ENCODE measurements around the gene FTCD. TPM values are rescaled to one million over a fixed set of nuclear protein-coding genes. Genes with fewer than 3 reads are reported as not detected.
A peak's percentile ranks its signal among the peaks of the same experiment; 100 is the strongest.

Gene FTCD
- total and polyA plus RNA-seq, 5 experiments from 2014 or later: 2.1 to 2.2 TPM; not detected in 3

DNA sequence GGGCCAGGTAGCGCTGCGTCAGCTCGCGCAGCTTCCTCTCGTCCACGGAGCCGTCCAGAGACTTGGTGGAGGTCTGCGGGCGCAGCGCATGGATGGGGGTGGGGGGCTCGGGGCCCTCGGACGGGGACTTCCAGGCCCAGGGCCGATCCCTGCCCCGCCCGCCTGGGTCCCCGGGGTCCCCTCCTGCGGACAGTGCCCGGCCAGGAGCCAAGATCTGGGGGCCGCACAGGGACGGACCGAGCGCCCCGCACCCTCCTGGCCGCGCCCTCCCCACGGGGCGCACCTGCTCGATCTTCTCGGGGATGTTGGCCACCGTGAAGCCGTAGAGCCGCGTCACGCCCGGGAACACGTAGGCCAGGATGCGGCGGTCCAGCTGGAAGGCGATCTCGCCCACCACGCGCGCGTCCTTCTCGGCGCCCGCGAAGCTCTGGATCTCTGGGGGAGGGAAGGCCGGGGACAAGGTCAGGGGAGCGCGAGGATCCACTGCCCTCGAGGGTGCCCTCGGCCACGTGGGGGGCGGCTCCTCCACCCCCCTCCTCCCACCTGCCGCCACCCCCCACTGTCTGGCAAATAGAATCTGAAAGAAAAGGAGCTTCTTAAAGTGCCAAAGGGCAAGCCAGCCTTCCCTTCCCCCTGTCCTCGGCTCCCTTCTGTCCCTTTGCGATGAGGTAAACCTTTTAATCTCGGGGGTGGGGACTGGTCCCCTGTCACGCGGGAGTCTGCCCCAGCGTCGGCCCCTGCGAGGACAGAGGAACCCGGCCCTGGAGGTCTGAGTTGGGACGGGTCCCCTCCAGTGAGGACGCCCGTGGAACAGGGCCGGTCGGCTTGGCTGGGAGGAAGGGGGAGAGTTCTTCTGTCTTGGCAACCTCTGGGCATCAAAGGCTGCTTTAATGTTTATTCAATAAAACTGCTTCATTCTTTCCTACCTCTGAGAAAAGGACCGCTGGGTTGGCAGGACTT, 6.5 kb upstream of the FTCD start:
- peak overlapping the region in 1 of 10 donors; percentile 40 for H3K27ac Mint-ChIP-seq
- peaks cover 0 to 10% (median 3%) of the 10 kb centered on the region in 3 donors for H3K36me3 Mint-ChIP-seq
- H3K9me3 Mint-ChIP-seq: no peaks in the 10 kb centered on the region
- H3K27me3 Mint-ChIP-seq: peaks cover 0 to 12% (median 0%) of the 10 kb centered on the region in 5 donors
- POLR2A ChIA-PET: no interaction called here
- no peak for ATAC-seq
- DNase-seq: peak in 1 of 10 donors; percentile 8
- peak overlapping the region in 2 of 10 donors; percentile 38 to 44 for H3K4me3 Mint-ChIP-seq
- H3K4me1 Mint-ChIP-seq: peaks cover 0 to 2% (median 0%) of the 10 kb centered on the region in 4 donors

DNA sequence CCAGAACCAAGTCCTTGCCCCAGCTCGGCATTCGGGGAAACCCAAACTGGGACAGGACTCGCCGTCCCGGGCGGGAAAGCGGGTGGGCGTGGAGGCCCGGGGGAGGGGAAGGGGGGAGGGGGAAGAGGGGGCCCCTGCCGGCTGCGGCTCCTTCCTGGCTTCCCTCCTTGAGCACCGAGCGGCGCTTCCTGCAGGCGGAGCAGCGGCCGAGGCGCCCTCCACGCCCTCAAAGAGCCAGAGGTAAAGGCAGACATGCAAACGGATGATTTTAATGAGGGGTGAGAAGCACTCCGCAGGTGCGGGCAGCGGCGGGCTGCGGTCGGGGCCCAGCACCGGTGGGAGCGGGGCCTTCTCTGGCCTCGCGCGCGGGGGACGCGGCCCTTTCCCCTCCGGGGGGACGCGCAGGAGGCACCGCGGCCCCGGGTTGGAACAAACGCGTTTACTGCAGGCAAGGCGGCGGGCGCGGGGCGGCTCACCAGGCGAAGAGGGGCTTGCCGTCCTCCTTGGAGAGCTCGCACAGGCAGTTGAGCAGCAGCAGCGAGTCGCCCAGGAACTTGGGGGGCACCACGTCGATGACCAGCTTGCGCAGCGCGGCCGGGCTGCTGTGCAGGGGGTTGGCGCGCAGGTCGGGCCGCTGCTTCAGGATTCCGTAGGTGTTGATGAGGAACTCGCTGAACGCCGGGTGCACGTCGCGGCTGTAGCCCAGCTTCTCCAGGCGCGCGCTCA, 5.7 kb upstream of the FTCD start:
- POLR2A ChIA-PET: no interaction called here
- DNase-seq (peak in 3 of 10 donors; percentile 18 to 38 (median 20)), ATAC-seq (peak in 1 of 2 donors; percentile 52)

DNA sequence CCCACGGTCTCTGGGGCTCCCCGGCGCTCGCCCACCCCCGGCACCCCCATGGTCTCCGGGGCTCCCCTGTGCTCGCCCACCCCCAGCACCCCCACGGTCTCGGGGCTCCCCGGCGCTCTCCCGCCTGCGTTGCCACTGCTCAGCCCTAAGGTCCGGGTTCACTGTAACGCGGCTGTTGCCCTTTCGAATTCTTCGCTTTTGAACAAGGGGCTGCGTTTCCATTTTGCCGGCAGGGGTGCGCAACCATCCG, 5.2 kb upstream of the FTCD start:
- ATAC-seq (no peak), DNase-seq (no peak)

More for the DNA sequence above, 5.7 kb upstream of the FTCD start:
- H3K27me3 Mint-ChIP-seq: peaks cover 0 to 12% (median 0%) of the 10 kb centered on the region in 5 donors
- no peak overlapping the region for H3K27ac Mint-ChIP-seq
- peaks cover 0 to 2% (median 0%) of the 10 kb centered on the region in 4 donors for H3K4me1 Mint-ChIP-seq
- H3K36me3 Mint-ChIP-seq: peaks cover 0 to 10% (median 3%) of the 10 kb centered on the region in 3 donors
- H3K9me3 Mint-ChIP-seq: no peaks in the 10 kb centered on the region
- H3K4me3 Mint-ChIP-seq: peak overlapping the region in 3 of 10 donors; percentile 44 to 59 (median 57)

DNA sequence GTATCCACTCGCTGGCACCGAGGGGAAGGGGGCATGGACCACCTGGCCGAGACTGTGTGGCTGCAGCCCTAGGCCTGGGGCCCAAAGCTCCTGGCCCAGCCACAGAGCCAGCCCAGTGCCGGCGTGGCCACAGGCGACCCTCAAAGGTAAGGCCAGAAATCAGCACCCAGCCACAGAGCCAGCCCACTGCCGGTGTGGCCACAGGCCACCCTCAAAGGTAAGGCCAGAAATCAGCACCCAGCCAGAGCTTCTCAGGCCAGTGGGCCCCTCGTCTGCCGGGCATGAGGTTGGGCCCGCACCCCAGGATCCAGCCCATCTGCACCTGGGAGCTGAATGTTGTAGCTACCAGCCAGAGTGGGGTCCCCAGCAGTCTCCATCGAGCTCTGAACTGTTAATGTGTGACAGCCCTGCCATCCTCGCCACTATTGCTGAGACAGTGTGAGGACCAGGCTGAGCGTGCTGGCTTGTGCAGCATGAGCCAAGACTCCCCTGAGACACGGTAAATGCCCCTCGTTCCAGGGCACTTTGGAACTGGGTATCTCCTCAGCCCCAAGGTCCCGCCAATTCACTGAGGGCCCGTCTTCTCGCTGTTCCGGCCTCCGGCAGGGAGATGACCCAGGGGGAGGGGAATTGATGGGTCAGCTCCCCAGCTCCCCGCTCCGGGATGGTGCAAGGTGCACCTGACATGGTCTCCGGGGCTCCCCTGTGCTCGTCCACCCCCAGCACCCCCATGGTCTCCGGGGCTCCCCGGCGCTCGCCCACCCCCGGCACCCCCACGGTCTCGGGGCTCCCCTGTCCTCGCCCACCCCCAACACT, 4.7 kb upstream of the FTCD start:
- Mint-ChIP-seq H3K4me3 (no peak overlapping the region), H3K9me3 (no peaks in the 10 kb centered on the region), H3K4me1 (peaks cover 0 to 2% (median 0%) of the 10 kb centered on the region in 4 donors), H3K27me3 (peaks cover 0 to 12% (median 0%) of the 10 kb centered on the region in 5 donors), H3K36me3 (peaks cover 0 to 7% (median 3%) of the 10 kb centered on the region in 3 donors), H3K27ac (peak overlapping the region in 1 of 10 donors; percentile 18)
- peak in 1 of 10 donors; percentile 10 for DNase-seq
- POLR2A ChIA-PET: no interaction called here
- no peak for ATAC-seq

More for the DNA sequence above, 5.2 kb upstream of the FTCD start:
- POLR2A ChIA-PET: no interaction called here
- Mint-ChIP-seq H3K4me1 (peaks cover 0 to 2% (median 0%) of the 10 kb centered on the region in 4 donors), H3K36me3 (peaks cover 0 to 7% (median 3%) of the 10 kb centered on the region in 3 donors), H3K4me3 (peak overlapping the region in 2 of 10 donors; percentile 22 to 44), H3K27me3 (peaks cover 0 to 12% (median 0%) of the 10 kb centered on the region in 5 donors), H3K9me3 (no peaks in the 10 kb centered on the region), H3K27ac (peak overlapping the region in 1 of 10 donors; percentile 18)

DNA sequence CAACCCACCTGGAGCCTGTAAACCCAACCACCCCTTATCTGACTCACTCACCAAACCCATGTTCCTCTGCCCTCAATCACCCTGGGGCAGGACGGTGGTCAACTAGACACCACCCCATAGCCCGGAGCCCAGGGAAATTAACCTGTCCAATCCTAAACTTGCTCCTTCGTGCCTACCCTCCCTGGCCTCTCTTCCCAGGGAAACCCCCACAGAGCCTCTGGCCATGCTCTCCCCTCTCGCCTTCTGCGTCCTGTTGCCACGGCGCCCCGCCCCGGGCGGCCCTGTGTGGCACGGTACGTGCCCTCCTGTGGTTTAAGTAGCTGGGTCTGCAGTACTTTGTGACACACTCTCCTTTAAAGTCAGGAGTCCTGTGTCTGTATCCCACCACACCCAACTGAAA, 4.0 kb upstream of the FTCD start:
- no peak for DNase-seq

DNA sequence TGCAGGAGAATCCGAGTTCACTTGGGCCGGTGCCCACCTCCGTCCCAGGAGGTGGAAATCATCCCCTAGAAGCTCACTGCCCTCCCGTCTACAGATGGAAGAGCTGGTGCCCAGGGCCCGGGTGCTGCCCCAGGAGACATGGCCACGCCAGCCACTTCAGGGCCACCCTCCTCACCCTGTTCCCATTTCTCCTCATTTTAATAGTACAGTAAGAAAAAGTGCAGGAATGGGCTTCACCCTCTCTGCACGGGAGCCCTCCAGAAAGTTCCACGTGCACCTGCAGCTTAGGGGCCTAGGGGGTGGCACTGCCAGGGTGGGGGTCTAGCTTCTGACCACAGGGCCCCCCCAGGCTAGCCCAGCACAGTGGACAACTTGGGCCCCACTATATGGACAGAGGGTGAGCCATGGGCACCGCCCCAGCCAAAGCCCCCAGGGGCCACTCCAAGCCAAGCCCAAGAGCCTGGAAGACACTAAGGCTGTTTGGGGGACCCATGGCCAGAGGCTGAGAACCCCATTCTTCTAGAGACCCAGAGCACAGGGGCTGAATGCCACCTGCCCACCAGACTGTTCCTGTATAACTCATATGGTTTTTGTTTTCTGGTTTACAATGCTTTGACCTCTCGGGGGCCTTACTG, 3.4 kb upstream of the FTCD start:
- Mint-ChIP-seq H3K27ac (no peak overlapping the region), H3K4me3 (no peak overlapping the region)
- POLR2A ChIA-PET: interaction anchor here (0.9 kb wide), 1 partner anchor 118 kb away, joined by 3 read pairs; no protein-coding TSS in a partner anchor

More for the DNA sequence above, 4.0 kb upstream of the FTCD start:
- Mint-ChIP-seq H3K4me3 (no peak overlapping the region), H3K27me3 (peaks cover 0 to 12% (median 0%) of the 10 kb centered on the region in 5 donors), H3K36me3 (peaks cover 0 to 4% (median 0%) of the 10 kb centered on the region in 3 donors), H3K4me1 (peaks cover 0 to 2% (median 0%) of the 10 kb centered on the region in 4 donors), H3K27ac (peak overlapping the region in 1 of 10 donors; percentile 56), H3K9me3 (no peaks in the 10 kb centered on the region)
- ATAC-seq: no peak
- POLR2A ChIA-PET: no interaction called here

DNA sequence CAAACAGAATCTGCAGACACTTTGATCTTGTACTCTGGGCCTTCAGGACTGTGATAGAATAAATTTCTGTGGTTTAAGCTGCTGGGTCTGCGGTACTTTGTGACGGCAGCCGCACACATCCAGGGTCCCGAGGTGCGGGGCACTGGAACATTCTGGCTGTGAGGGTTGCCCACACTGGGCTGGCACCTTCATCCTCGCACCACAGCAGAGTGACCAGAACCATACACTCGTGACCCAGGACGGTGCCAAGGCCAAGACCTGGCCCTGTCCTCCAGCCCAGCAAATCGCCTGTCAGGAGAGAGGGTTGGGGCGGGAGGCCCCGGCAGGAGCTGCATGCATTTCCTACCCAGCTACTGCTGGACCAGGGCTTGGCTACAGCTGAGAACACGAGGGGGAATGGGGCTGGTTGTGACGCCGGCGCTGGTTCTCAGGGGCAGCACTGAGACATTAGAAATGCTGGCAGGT, 2.6 kb upstream of the FTCD start:
- DNase-seq (peak in 1 of 10 donors; percentile 10), ATAC-seq (no peak)
- Mint-ChIP-seq H3K36me3 (peaks cover 0 to 2% (median 0%) of the 10 kb centered on the region in 3 donors), H3K9me3 (no peaks in the 10 kb centered on the region), H3K27ac (peak overlapping the region in 1 of 10 donors; percentile 13), H3K27me3 (peaks cover 0 to 8% (median 0%) of the 10 kb centered on the region in 5 donors), H3K4me1 (peaks cover 0 to 2% (median 0%) of the 10 kb centered on the region in 4 donors), H3K4me3 (no peak overlapping the region)
- POLR2A ChIA-PET: interaction anchor here (0.9 kb wide), 1 partner anchor 118 kb away, joined by 3 read pairs; no protein-coding TSS in a partner anchor

More for the DNA sequence above, 3.4 kb upstream of the FTCD start:
- Mint-ChIP-seq H3K4me1 (peaks cover 0 to 2% (median 0%) of the 10 kb centered on the region in 4 donors), H3K36me3 (peaks cover 0 to 4% (median 0%) of the 10 kb centered on the region in 3 donors), H3K27me3 (peaks cover 0 to 12% (median 0%) of the 10 kb centered on the region in 5 donors), H3K9me3 (no peaks in the 10 kb centered on the region)
- no peak for ATAC-seq
- DNase-seq: peak in 1 of 10 donors; percentile 1

DNA sequence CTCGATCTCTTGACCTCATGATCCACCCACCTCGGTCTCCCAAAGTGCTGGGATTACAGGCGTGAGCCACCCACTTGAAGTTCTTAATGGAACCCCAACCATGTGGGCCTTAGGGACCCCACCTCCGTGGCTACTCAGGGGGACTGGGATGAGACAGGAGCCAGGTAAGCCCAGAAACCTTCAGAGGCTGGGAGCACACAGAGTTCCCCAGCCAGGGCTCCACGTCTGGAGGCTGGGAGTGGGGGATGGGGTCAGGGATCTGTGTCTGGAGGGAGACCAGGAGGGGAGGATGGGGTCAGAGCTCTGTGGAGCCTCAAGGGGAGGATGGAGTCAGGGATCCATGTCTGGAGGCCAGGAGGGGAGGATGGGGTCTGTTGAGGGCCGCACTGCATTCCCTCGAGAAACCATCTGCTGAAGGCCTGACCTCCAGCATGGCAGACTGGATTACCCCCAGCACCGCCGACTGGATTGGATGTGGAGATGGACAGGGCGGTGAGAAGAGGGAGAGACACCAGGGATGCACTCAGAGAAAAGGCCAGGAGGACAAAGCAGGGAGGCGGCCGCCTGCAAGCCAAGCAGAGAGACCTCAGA, 2.1 kb upstream of the FTCD start:
- ATAC-seq (no peak), DNase-seq (peak in 1 of 10 donors; percentile 5)
- peaks cover 0 to 2% (median 0%) of the 10 kb centered on the region in 3 donors for H3K36me3 Mint-ChIP-seq
- peak overlapping the region in 1 of 10 donors; percentile 13 for H3K27ac Mint-ChIP-seq
- H3K9me3 Mint-ChIP-seq: no peaks in the 10 kb centered on the region
- H3K4me3 Mint-ChIP-seq: peak overlapping the region in 1 of 10 donors; percentile 19
- peaks cover 0 to 3% (median 0%) of the 10 kb centered on the region in 5 donors for H3K27me3 Mint-ChIP-seq
- POLR2A ChIA-PET: no interaction called here
- peaks cover 0 to 4% (median 1%) of the 10 kb centered on the region in 4 donors for H3K4me1 Mint-ChIP-seq

DNA sequence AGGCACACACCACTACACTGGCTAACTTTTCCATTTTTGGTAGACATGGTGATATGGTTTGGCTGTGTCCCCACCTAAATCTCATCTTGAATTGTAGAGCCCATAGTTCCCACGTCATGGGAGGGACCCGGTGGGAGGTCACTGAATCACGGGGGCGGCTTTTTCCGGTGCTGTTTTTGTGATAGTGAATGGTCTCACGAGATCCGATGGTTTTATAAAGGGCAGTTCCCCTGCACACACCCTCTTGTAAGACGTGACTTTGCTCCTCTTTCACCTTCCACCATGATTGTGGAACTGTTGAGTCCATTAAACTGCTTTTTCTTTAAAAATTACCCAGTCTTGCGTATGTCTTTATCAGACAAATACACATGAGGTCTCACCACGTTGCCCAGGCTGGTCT, 1.3 kb upstream of the FTCD start:
- Mint-ChIP-seq H3K4me3 (no peak overlapping the region), H3K27ac (peak overlapping the region in 1 of 10 donors; percentile 70), H3K4me1 (peaks cover 0 to 2% (median 2%) of the 10 kb centered on the region in 4 donors), H3K27me3 (no peaks in the 10 kb centered on the region), H3K36me3 (peaks cover 0 to 2% (median 0%) of the 10 kb centered on the region in 3 donors), H3K9me3 (no peaks in the 10 kb centered on the region)
- POLR2A ChIA-PET: no interaction called here
- DNase-seq (peak in 1 of 10 donors; percentile 12), ATAC-seq (no peak)

DNA sequence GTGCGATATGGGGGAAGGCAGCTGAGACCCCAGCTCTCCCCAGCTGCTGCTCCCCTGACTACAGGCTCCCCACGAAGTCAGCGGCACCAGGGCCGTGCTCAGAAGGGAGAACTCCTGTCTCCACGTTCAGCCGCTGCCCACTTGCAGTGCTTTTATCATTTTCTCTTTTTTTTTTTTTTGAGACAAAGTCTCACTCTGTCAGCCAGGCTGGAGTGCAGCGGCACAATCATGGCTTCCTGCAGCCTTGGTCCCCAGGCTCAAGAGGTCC, 933 bp upstream of the FTCD start:
- no peak overlapping the region for H3K4me3 Mint-ChIP-seq
- no peaks in the 10 kb centered on the region for H3K9me3 Mint-ChIP-seq
- DNase-seq: no peak
- H3K36me3 Mint-ChIP-seq: peaks cover 0 to 2% (median 0%) of the 10 kb centered on the region in 3 donors
- ATAC-seq: no peak
- peaks cover 0 to 2% (median 2%) of the 10 kb centered on the region in 4 donors for H3K4me1 Mint-ChIP-seq
- POLR2A ChIA-PET: no interaction called here
- H3K27me3 Mint-ChIP-seq: no peaks in the 10 kb centered on the region
- peak overlapping the region in 1 of 10 donors; percentile 70 for H3K27ac Mint-ChIP-seq

DNA sequence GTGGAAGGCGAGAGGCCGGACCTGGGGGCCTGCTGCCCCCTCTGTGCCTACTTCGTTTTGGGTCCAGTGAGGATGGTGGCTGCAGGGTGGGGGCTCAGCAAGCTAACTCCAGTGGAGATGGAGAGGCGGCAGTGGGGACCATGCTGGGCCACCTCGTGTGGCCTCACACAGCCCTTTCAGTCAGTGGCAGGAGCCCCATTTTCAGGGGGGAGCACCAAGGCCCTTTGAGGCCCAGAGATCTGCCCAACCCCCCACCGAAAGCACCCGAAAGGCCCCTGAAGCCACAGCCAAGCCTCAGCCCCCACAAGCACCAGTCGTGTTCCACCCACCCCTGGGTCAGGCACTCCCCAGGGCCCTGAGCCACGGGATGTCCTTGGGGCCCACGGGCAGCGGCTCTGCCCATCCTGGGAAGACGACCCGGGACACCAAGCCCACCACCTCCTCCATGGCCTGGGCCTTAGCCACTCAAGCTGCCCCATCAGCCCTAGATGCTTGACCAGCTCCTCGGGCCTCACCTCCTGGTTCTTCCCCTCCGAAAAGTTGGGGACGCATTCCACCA, 345 bp downstream of the FTCD start:
- ATAC-seq: no peak
- Mint-ChIP-seq H3K9me3 (no peaks in the 10 kb centered on the region), H3K27ac (no peak overlapping the region), H3K4me3 (no peak overlapping the region), H3K4me1 (peaks cover 0 to 2% (median 2%) of the 10 kb centered on the region in 4 donors), H3K36me3 (peaks cover 0 to 2% (median 0%) of the 10 kb centered on the region in 3 donors), H3K27me3 (no peaks in the 10 kb centered on the region)
- POLR2A ChIA-PET: no interaction called here
- DNase-seq: peak in 1 of 10 donors; percentile 15

Data from naive thymus-derived CD8-positive, alpha-beta T cell (primary cell).